Loucy (cell line): ENCODE measurements around the gene DNAL4.

Experiments used
- H2AFZ ChIP-seq: fragments of 200-600 bp; sonication (generic); 2 replicates; pipeline ENCODE4 v1.6.0; 2016; ENCODE audit warnings: antibody characterized with exemption, mild to moderate bottlenecking, low read length, moderate library complexity
- H3F3A ChIP-seq: fragments of 200-600 bp; 2 replicates; pipeline ENCODE4 v1.6.0; 2016; ENCODE audit warnings: antibody characterized with exemption, low read depth, mild to moderate bottlenecking
- H3K27me3 ChIP-seq: fragments of 200-600 bp; sonication (generic); 2 replicates; pipeline ENCODE4 v1.6.1; 2014; ENCODE audit warnings: low read length, mild to moderate bottlenecking; ENCODE audit not compliant: insufficient read depth, poor library complexity, severe bottlenecking
- H3K36me3 ChIP-seq: fragments of 200-600 bp; sonication (generic); 2 replicates; pipeline ENCODE4 v1.6.1; 2016; ENCODE audit warnings: low read length; ENCODE audit not compliant: insufficient read depth
- H3K4me1 ChIP-seq: fragments of 200-600 bp; sonication (generic); 2 replicates; pipeline ENCODE4 v1.5.1; 2014; ENCODE audit warnings: low read length, mild to moderate bottlenecking; ENCODE audit not compliant: insufficient read depth, poor library complexity, severe bottlenecking
- H3K4me2 ChIP-seq: fragments of 200-600 bp; sonication (generic); 2 replicates; pipeline ENCODE4 v1.6.0; 2014; ENCODE audit warnings: antibody characterized with exemption, low read length, low read depth, mild to moderate bottlenecking; ENCODE audit not compliant: poor library complexity, severe bottlenecking
- H3K4me3 ChIP-seq: fragments of 200-600 bp; sonication (generic); 2 replicates; pipeline ENCODE4 v1.5.1; 2014; ENCODE audit warnings: low read length, mild to moderate bottlenecking, mixed read lengths; ENCODE audit not compliant: poor library complexity, severe bottlenecking
- H3K79me2 ChIP-seq: fragments of 200-600 bp; sonication (generic); 2 replicates; pipeline ENCODE4 v1.6.1; 2014; ENCODE audit warnings: low read length; ENCODE audit not compliant: insufficient read depth
- H3K9ac ChIP-seq: fragments of 200-600 bp; sonication (generic); 2 replicates; pipeline ENCODE4 v1.6.0; 2014; ENCODE audit warnings: mild to moderate bottlenecking, low read depth, low read length, moderate library complexity; ENCODE audit not compliant: poor library complexity, severe bottlenecking
- H3K9me2 ChIP-seq: fragments of 200-600 bp; sonication (generic); replicated peaks from 2 replicates; pipeline ENCODE4 v1.6.1; 2016; ENCODE audit warnings: low read depth, low read length, mixed read lengths
- H3K9me3 ChIP-seq: fragments of 200-600 bp; sonication (generic); 2 replicates; pipeline ENCODE4 v1.6.1; 2014; ENCODE audit warnings: mild to moderate bottlenecking, antibody characterized with exemption, low read length, low read depth; ENCODE audit not compliant: insufficient read depth
- H4K20me1 ChIP-seq: fragments of 200-600 bp; sonication (generic); 2 replicates; pipeline ENCODE4 v1.6.0; 2014; ENCODE audit warnings: antibody characterized with exemption, low read length, mild to moderate bottlenecking; ENCODE audit not compliant: insufficient read depth, poor library complexity, severe bottlenecking
- CTCF ChIP-seq: fragments of 200-600 bp; sonication (generic); conservative IDR thresholded peaks from 2 replicates; pipeline ENCODE4 v1.5.1; 2014; ENCODE audit warnings: mild to moderate bottlenecking, antibody characterized with exemption, low read length
- EZH2phosphoT487 ChIP-seq: fragments of 200-600 bp; IDR thresholded peaks from 2 replicates; pipeline ENCODE4 v1.6.1; 2018; ENCODE audit warnings: antibody characterized with exemption, mild to moderate bottlenecking, moderate library complexity, borderline replicate concordance

Gene DNAL4

GRCh38 chr22:38735126-38735464 is 58.8 kb downstream of the DNAL4 start:
- Histone ChIP-seq H3K9me3 (no peaks in the 10 kb centered on the region), H3K4me3 (no peak overlapping the region), H3K4me2 (no peak overlapping the region), H3K9me2 (no peaks in the 10 kb centered on the region), H2AFZ (no peak overlapping the region), H3K79me2 (no peaks in the 10 kb centered on the region), H3K27me3 (no peaks in the 10 kb centered on the region), H3K9ac (no peak overlapping the region), H4K20me1 (peaks cover 3% of the 10 kb centered on the region), H3K4me1 (no peaks in the 10 kb centered on the region), H3K36me3 (peaks cover 82% of the 10 kb centered on the region; the same call in 1 of the 2 replicates), H3F3A (no peaks in the 10 kb centered on the region)
- TF ChIP-seq CTCF (no peak), EZH2phosphoT487 (no peak)

GRCh38 chr22:38734421-38735100 is 59.4 kb downstream of the DNAL4 start:
- no peak overlapping the region for H3K4me3 ChIP-seq
- no peaks in the 10 kb centered on the region for H3K9me3 ChIP-seq
- H3K9me2 ChIP-seq, result no peaks in the 10 kb centered on the region
- no peaks in the 10 kb centered on the region for H3K79me2 ChIP-seq
- peaks cover 82% of the 10 kb centered on the region; the same call in 1 of the 2 replicates for H3K36me3 ChIP-seq
- no peak overlapping the region for H3K4me2 ChIP-seq
- H3K27me3 ChIP-seq, result no peaks in the 10 kb centered on the region
- H3F3A ChIP-seq, result no peaks in the 10 kb centered on the region
- no peaks in the 10 kb centered on the region for H3K4me1 ChIP-seq
- TF ChIP-seq CTCF (no peak), EZH2phosphoT487 (no peak)
- H2AFZ ChIP-seq, result no peak overlapping the region
- peaks cover 3% of the 10 kb centered on the region for H4K20me1 ChIP-seq
- no peak overlapping the region for H3K9ac ChIP-seq

- peaks cover 3% of the 10 kb centered on the region for H4K20me1 ChIP-seq
- no peak overlapping the region for H3K4me2 ChIP-seq
- no peaks in the 10 kb centered on the region for H3K79me2 ChIP-seq
- no peaks in the 10 kb centered on the region for H3K27me3 ChIP-seq
- H3K9ac ChIP-seq, result no peak overlapping the region
- H3K4me1 ChIP-seq, result no peaks in the 10 kb centered on the region
- no peaks in the 10 kb centered on the region for H3K9me3 ChIP-seq
- no peaks in the 10 kb centered on the region for H3K9me2 ChIP-seq
- no peak overlapping the region for H2AFZ ChIP-seq
- no peak overlapping the region for H3K4me3 ChIP-seq
- TF ChIP-seq EZH2phosphoT487 (no peak), CTCF (no peak)
- H3K36me3 ChIP-seq, result peaks cover 82% of the 10 kb centered on the region; the same call in 1 of the 2 replicates
- no peaks in the 10 kb centered on the region for H3F3A ChIP-seq
Observed at GRCh38 chr22:38733724-38734381, 60.1 kb downstream of the DNAL4 start.
